Fibroblast of the aortic adventitia (primary cell): Measurements from ENCODE around the gene AVEN. TPM values are rescaled to one million over a fixed set of nuclear protein-coding genes. Genes with fewer than 3 reads are reported as not detected.

Source experiments
- DNase-seq: peaks from one replicate; pipeline ENCODE4 v3.0.0-alpha.2; 2010; ENCODE audit warnings: low read depth
- H3K4me3 ChIP-seq: 2 replicates; pipeline ENCODE4 v1.5.1; 2011; ENCODE audit warnings: low read depth, mild to moderate bottlenecking, control low read depth, low read length, moderate library complexity
- total RNA-seq: library from RNA; depleted of rRNA; stranded (reverse); fragments of >200 nt; gene quantifications from 2 replicates; pipeline ENCODE4 v1.2.3, GENCODE V29; 2012; ENCODE audit warnings: low replicate concordance
- TF ChIP-seq, protein P1 (sequence below): IDR thresholded peaks from 2 replicates; pipeline ENCODE4 v1.5.1; 2011; ENCODE audit warnings: mild to moderate bottlenecking, low read length, control low read depth, inconsistent platforms; ENCODE audit not compliant: insufficient read depth

Gene AVEN
- total RNA-seq, 1 donor, result 17.2 TPM

DNA sequence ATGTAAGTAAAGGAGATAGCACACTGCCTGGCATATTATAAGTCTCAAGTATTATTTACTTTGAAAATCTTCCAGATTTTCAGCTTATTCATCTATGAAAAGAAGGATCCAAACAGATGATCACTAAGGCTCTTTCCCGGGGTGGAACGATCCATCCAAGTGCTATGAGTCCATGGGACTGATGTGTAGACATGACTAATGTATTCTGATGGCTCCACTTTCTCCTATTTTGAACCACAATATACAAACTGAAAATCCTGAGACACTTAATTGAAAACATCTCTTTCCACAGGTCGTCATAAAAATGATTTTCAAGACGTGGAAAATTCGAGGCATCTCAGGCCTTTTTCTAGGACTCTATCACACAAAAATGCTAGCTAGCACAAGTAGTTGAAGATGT lies 104.1 kb downstream of the AVEN start:
- H3K4me3 ChIP-seq, result no peak overlapping the region
- TF ChIP-seq, protein P1, sequence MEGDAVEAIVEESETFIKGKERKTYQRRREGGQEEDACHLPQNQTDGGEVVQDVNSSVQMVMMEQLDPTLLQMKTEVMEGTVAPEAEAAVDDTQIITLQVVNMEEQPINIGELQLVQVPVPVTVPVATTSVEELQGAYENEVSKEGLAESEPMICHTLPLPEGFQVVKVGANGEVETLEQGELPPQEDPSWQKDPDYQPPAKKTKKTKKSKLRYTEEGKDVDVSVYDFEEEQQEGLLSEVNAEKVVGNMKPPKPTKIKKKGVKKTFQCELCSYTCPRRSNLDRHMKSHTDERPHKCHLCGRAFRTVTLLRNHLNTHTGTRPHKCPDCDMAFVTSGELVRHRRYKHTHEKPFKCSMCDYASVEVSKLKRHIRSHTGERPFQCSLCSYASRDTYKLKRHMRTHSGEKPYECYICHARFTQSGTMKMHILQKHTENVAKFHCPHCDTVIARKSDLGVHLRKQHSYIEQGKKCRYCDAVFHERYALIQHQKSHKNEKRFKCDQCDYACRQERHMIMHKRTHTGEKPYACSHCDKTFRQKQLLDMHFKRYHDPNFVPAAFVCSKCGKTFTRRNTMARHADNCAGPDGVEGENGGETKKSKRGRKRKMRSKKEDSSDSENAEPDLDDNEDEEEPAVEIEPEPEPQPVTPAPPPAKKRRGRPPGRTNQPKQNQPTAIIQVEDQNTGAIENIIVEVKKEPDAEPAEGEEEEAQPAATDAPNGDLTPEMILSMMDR, result no peak
- peak; percentile 14 for DNase-seq

DNA sequence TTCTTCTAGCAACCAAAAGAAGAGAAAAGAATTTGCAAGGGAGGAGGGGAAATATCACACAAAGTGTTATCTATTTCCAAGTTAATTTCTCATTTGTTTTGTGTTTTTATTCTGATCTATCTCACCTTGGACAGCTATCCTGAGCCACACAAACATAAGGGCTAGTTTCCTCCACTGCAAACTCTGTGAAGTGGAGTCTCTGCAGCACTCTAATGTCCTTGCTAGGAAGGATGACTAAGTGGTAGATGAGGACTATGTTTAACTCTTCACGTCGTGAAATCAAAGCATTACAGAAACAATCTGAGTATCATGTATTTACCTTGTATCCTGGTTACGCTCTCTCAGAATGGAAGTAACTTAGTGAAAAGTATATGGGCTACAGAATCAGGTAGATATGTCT lies 104.6 kb downstream of the AVEN start:
- H3K4me3 ChIP-seq, result no peak overlapping the region
- no peak for DNase-seq
- TF ChIP-seq, protein P1, result no peak

DNA sequence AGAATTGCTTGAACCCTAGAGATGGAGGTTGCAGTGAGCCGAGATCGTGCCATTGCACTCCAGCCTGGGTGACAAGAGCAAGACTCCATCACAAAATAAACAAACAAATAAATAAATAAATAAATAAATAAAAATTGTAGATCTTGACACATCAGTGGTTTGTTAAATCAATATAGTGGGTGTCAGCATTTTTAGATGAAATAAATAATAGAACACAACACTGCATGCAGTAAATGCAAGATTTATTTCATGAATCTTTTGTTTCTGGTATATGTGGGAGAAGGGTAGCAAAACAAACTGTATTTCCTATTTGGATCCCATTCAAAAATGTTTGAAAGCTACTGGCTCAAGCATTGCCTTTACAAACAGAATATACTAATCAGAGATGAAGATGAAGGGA lies 106.3 kb downstream of the AVEN start:
- TF ChIP-seq, protein P1, result no peak
- no peak for DNase-seq
- H3K4me3 ChIP-seq, result no peak overlapping the region

DNA sequence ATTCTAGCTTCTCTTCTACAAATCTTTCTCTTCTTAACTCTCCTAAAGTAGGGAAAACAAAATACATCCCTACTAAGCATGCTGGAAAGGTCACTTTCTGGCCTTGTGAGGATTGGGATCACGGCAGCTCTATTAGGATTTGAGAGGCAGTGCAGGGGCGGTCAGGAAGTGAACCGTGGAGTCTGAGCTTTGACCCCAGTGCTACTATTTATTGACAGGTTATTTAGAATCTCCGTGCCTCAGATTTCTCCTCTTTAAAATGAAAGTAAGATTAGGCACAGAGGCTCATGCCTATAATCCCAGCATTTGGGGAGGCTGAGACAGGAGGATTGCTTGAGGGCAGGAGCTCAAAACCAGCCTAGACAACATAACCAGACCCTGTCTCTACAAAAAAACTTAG lies 112.7 kb downstream of the AVEN start:
- DNase-seq, result no peak
- no peak overlapping the region for H3K4me3 ChIP-seq
- TF ChIP-seq, protein P1, result no peak

DNA sequence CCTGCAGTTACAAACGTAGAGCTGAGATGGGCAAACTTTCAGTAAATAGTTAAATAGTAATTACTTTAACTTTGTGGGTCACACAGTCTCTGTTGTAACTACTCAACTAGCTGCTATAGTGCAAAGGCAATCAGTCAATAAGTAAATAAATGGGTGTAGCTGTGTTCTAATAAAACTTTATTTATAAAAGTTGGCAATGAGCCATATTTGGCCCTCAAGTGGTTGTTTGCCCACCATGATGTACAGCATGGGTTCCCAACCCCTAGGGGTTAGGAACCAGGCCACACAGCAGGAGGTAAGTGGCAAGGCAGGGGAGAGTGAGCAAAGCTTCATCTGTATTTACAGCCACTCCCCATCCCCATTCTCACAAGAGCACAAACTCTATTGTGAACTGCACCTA lies 115.6 kb downstream of the AVEN start:
- DNase-seq, result no peak
- TF ChIP-seq, protein P1, result no peak
- no peak overlapping the region for H3K4me3 ChIP-seq

DNA sequence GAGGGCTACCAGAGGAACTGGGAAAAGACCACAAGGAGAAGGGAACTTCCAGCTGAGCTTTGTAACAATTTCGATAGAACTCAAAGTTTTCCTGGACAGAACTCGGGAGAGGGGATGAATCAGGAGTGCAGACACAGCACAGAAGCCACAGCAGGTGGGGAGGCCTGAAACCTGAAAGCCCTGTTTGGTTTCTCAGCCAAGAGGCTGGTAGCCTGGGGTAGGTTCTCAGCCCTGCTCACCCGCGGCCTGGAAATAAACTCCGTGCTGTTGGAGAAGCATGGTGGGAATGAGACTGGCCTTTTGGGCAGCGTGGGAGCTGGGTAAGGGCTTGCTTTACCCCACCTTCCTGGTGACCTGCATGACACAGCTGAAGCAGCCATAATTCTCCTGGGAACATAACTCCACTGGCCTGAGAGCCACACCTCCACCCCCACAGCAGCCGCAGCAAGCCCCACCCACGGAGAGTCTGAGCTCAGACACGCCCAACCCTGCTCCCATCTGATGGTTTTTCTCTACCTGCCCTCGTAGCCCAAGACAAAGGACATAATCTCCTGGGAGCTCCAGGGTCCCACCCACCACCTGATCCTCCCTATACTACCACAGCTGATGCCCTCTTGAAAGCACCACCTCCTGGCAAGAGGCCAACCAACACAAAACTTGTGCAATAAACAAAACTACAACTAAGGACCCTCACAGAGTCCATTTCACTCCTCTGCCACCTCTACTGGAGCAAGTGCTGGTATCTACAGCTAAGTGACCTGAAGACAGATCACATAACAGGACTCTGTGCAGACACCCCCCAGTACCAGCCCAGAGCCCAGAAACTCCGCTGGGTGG lies 123.2 kb downstream of the AVEN start:
- TF ChIP-seq, protein P1, result no peak
- no peak overlapping the region for H3K4me3 ChIP-seq
- DNase-seq, result no peak
